GM12872 (cell line): ENCODE measurements around the gene CELSR2.

Source experiments
- CTCF ChIP-seq: IDR thresholded peaks from 3 replicates; pipeline ENCODE4 v1.5.1; 2011; ENCODE audit warnings: low read depth, mild to moderate bottlenecking, low read length, moderate library complexity; ENCODE audit not compliant: insufficient read depth

The CELSR2 gene

GRCh38 chr1:109249654-109250401 lies 489 bp downstream of the CELSR2 start:
- no peak for TF ChIP-seq CTCF

DNA sequence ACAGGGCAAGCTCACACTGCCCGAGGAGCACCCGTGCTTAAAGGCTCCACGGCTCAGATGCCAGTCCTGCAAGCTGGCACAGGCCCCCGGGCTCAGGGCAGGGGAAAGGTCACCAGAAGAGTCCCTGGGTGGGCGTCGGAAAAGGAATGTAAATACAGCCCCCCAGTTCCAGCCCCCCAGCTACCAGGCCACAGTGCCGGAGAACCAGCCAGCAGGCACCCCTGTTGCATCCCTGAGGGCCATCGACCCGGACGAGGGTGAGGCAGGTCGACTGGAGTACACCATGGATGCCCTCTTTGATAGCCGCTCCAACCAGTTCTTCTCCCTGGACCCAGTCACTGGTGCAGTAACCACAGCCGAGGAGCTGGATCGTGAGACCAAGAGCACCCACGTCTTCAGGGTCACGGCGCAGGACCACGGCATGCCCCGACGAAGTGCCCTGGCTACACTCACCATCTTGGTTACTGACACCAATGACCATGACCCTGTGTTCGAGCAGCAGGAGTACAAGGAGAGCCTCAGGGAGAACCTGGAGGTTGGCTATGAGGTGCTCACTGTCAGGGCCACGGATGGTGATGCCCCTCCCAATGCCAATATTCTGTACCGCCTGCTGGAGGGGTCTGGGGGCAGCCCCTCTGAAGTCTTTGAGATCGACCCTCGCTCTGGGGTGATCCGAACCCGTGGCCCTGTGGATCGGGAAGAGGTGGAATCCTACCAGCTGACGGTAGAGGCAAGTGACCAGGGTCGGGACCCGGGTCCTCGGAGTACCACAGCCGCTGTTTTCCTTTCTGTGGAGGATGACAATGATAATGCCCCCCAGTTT lies 1.3 kb downstream of the CELSR2 start:
- no peak for TF ChIP-seq CTCF

GRCh38 chr1:109251277-109252166 lies 2.2 kb downstream of the CELSR2 start:
- TF ChIP-seq CTCF: no peak

DNA sequence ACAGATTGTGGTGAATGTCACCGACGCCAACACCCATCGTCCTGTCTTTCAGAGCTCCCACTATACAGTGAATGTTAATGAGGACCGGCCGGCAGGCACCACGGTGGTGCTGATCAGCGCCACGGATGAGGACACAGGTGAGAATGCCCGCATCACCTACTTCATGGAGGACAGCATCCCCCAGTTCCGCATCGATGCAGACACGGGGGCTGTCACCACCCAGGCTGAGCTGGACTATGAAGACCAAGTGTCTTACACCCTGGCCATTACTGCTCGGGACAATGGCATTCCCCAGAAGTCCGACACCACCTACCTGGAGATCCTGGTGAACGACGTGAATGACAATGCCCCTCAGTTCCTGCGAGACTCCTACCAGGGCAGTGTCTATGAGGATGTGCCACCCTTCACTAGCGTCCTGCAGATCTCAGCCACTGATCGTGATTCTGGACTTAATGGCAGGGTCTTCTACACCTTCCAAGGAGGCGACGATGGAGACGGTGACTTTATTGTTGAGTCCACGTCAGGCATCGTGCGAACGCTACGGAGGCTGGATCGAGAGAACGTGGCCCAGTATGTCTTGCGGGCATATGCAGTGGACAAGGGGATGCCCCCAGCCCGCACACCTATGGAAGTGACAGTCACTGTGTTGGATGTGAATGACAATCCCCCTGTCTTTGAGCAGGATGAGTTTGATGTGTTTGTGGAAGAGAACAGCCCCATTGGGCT lies 3.0 kb downstream of the CELSR2 start:
- TF ChIP-seq CTCF: no peak

GRCh38 chr1:109252893-109253802 lies 3.8 kb downstream of the CELSR2 start:
- no peak for TF ChIP-seq CTCF

DNA sequence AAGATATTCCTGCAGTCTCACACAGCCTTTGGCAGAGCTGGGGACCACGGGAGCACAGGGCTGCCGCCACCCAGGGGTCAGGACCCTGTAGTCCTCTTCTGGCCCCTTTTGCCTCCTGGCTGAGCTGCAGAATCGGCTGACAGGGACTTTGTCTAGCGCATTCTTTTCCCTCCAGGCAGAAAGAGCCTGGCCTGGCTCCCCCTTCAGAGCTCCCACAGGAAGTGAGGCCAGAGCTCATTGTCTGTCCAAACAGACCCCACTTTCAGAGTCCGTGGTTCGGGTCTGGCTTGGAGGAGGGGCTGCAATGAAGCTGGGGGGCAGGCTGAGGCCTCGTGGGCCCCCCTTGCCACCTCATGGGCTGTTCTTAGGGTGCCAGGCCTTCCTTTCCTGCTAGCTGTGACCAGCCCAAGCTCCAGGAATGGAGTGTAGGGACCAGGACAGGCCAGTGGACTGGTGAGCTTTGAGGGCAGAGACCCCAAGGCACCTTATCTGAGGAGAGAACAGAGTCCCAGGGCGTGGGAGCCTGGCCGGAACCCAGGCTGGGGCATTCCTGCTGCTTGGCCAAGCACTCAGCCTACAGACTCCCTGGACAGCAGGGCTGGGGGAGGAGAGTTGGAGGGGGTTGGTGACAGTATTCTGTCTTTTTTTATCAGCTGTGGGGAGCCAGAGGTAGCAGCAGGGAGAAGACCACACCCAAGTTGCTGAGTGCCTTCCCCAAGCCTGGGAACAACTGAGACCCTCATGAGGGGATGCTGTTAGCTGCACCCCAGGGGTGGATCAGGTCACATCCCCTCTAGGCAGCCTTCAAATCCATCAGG lies 4.7 kb downstream of the CELSR2 start:
- no peak for TF ChIP-seq CTCF
